Vagina (tissue), 2 donors: Measurements from ENCODE around the gene CDK14.

ENCODE experiments used
- CTCF ChIP-seq, 3 experiments: fragments of 450-650 bp in 2 of 3; fragments of 200-600 bp in 1 of 3; sonication (generic) in 1 of 3; IDR thresholded peaks; one replicate each; pipeline ENCODE4 v1.5.1; 2017 to 2019; ENCODE audit warnings: antibody characterized with exemption in 3 of 3, mild to moderate bottlenecking in 2 of 3, moderate library complexity in 2 of 3
- POLR2A ChIP-seq, 2 donors: fragments of 450-650 bp; IDR thresholded peaks; one replicate each; pipeline ENCODE4 v1.6.1; 2017; ENCODE audit warnings: antibody characterized with exemption in 2 of 2, mild to moderate bottlenecking in 2 of 2, moderate library complexity in 2 of 2
- POLR2AphosphoS5 ChIP-seq, 2 donors: sonication (generic); formaldehyde crosslinking; IDR thresholded peaks; one replicate each; pipeline ENCODE4 v1.9.0; 2017; ENCODE audit warnings: antibody characterized with exemption in 2 of 2, mild to moderate bottlenecking in 2 of 2, low read depth in 1 of 2; ENCODE audit not compliant: insufficient read depth in 1 of 2

GRCh38 chr7:90846192-90846591 is 250.1 kb downstream of the CDK14 start:
- no peak for TF ChIP-seq CTCF (IDR thresholded peaks at IDR 0.05)
- TF ChIP-seq POLR2A (IDR thresholded peaks at IDR 0.05), result no peak
- TF ChIP-seq POLR2AphosphoS5 (IDR thresholded peaks at IDR 0.05; ENCODE audit: insufficient read depth in 1 of 2, low read depth in 1 of 2), result no peak
